Measurements from ENCODE around the gene CHIC2.
A peak's percentile ranks its signal among the peaks of the same experiment; 100 is the strongest.
"Not testable (repeated sequence)": the region's sequence is repeated elsewhere in the genome, so short reads cannot be mapped to it uniquely, and the experiment has no call there.

CHIC2 gene

DNA sequence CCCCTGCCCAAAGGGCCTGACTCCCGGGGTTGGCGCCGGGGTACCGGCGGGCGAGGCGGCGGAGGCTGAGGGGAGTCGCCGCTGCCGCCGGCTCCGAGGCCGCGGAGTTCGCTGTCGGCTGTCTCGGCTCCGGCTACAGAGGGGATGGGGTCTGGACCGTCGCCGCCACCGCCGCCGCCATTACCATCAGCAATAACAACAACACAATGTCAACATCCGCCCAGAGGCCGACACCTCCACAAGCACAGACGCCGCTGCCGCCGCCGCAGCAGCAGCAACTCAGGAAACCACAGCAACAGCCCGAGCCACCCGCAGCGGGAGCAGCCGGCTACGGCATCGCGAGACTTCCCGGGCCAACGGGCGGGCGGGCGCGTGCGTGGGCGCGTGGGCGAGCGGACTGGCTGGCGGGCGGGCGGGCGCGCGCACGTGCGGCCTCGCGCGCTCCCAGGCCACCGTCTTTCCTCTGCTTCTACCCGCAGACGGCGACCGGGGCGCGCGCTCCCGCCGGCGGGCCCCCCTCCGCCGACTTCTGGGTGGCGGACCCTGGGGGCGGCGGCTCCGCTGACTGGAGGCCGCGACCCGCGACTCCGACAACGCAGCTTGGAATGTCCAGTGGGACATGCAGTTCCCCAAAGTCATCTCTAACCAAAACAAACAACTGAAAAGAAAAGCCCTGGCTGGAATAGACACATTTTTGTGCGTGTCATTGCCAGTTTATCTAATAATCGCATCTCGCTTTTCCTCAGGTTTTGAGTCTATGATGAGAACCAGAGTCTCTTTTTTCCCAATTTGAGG lies at the start of gene CHIC2 (continued):
- TF ChIP-seq OSR2 (tag by site-specific recombination; IDR thresholded peaks at IDR 0.05) (0 out of 2 replicates have a peak, but pooled peaks have one; percentile 49), YY2 (tag by site-specific recombination; IDR thresholded peaks at IDR 0.05) (peak; percentile 80), ZNF169 (tag by site-specific recombination; IDR thresholded peaks at IDR 0.05) (no peak), SCRT2 (tag by site-specific recombination; IDR thresholded peaks at IDR 0.05) (peak; percentile 66; the same call in 1 of the 2 replicates), ZNF501 (tag by site-specific recombination; IDR thresholded peaks at IDR 0.05) (peak; percentile 59; the same call in 1 of the 2 replicates)

DNA sequence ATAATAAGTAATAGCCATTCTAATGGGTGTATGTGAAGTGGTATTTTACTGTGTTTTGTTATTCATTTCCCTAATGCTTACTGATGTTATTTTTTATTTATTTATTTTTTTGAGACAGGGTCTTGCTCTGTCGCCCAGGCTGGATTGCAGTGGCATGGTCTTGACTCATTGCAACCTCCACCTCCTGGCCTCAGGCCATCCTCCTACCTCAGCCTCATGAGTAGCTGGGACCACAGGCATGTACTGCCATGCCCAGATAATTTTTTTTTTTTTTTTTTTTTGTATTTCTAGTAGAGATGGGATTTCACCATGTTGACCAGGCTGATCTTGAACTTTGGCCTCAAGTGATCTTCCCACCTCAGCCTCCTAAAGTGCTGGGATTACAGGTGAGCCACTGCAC lies 48.8 kb upstream of the CHIC2 start:
- POLR2A ChIA-PET; CTCF ChIA-PET; H3K36me3 ChIP-seq (ENCODE audit: control insufficient read depth in 2 of 2, insufficient read depth in 1 of 2, low read length in 2 of 2); H3K9me3 ChIP-seq (ENCODE audit: control insufficient read depth, insufficient read depth, low read depth, low read length); H3K4me1 ChIP-seq (ENCODE audit: control insufficient read depth, insufficient read depth, low read length); H3K27ac ChIP-seq (ENCODE audit: extremely low read depth, low read depth, low read length); H3K4me3 ChIP-seq (ENCODE audit: low read depth, low read length): not testable (repeated sequence)

DNA sequence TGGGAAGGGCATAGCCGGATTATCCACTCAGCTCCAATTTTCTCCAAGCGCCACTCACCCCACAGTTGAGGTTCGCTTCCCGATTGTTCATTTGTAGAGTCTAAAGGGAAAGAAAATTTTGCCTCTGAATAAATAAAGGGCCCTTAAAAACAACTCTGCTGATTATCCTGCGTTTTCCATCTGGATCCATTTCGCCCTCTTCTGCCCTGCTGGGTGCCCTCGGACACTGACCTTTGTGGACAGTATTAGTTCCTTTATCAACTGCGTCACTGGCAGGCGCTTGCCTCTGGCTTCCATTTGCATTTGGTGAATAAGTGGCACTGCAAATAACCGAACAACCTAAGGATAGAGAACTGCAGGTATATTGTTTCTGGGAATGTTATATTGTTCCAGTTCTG lies 45.6 kb upstream of the CHIC2 start:
- CTCF ChIA-PET = interaction anchor here (0.7 kb wide), 1 partner anchor 205 kb away, joined by 3 read pairs; no protein-coding TSS in a partner anchor
- TF ChIP-seq ZNF645 (tag by site-specific recombination; IDR thresholded peaks at IDR 0.05) (no peak), BCL11A (tag by site-specific recombination; IDR thresholded peaks at IDR 0.05; ENCODE audit: low read depth) (no peak), HOXD13 (CRISPR knock-in tag; IDR thresholded peaks at IDR 0.05; ENCODE audit: borderline replicate concordance) (no peak), ZNF596 (tag by site-specific recombination; IDR thresholded peaks at IDR 0.05) (no peak), EGR2 (tag by site-specific recombination; IDR thresholded peaks at IDR 0.05; ENCODE audit: low read depth) (no peak), RBAK (tag by site-specific recombination; IDR thresholded peaks at IDR 0.05) (no peak), PRDM4 (tag by site-specific recombination; IDR thresholded peaks at IDR 0.05) (no peak), ZSCAN5A (tag by site-specific recombination; IDR thresholded peaks at IDR 0.05) (no peak), ZNF426 (tag by site-specific recombination; IDR thresholded peaks at IDR 0.05) (no peak), ZNF394 (tag by site-specific recombination; IDR thresholded peaks at IDR 0.05; ENCODE audit: borderline replicate concordance) (no peak), ZNF560 (tag by site-specific recombination; IDR thresholded peaks at IDR 0.05; ENCODE audit: borderline replicate concordance) (no peak), ZNF555 (tag by site-specific recombination; conservative IDR thresholded peaks at IDR 0.05) (no peak), ZNF558 (tag by site-specific recombination; IDR thresholded peaks at IDR 0.05) (no peak), REPIN1 (tag by site-specific recombination; IDR thresholded peaks at IDR 0.05; ENCODE audit: low read depth) (no peak), ZNF202 (tag by site-specific recombination; IDR thresholded peaks at IDR 0.05; ENCODE audit: borderline replicate concordance) (no peak)
- TF ChIP-seq, protein P1, sequence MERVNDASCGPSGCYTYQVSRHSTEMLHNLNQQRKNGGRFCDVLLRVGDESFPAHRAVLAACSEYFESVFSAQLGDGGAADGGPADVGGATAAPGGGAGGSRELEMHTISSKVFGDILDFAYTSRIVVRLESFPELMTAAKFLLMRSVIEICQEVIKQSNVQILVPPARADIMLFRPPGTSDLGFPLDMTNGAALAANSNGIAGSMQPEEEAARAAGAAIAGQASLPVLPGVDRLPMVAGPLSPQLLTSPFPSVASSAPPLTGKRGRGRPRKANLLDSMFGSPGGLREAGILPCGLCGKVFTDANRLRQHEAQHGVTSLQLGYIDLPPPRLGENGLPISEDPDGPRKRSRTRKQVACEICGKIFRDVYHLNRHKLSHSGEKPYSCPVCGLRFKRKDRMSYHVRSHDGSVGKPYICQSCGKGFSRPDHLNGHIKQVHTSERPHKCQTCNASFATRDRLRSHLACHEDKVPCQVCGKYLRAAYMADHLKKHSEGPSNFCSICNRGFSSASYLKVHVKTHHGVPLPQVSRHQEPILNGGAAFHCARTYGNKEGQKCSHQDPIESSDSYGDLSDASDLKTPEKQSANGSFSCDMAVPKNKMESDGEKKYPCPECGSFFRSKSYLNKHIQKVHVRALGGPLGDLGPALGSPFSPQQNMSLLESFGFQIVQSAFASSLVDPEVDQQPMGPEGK (tag by site-specific recombination; IDR thresholded peaks at IDR 0.05) = no peak
- TF ChIP-seq, protein P2, sequence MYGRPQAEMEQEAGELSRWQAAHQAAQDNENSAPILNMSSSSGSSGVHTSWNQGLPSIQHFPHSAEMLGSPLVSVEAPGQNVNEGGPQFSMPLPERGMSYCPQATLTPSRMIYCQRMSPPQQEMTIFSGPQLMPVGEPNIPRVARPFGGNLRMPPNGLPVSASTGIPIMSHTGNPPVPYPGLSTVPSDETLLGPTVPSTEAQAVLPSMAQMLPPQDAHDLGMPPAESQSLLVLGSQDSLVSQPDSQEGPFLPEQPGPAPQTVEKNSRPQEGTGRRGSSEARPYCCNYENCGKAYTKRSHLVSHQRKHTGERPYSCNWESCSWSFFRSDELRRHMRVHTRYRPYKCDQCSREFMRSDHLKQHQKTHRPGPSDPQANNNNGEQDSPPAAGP (tag by site-specific recombination; IDR thresholded peaks at IDR 0.05) = no peak
- TF ChIP-seq, protein P3, sequence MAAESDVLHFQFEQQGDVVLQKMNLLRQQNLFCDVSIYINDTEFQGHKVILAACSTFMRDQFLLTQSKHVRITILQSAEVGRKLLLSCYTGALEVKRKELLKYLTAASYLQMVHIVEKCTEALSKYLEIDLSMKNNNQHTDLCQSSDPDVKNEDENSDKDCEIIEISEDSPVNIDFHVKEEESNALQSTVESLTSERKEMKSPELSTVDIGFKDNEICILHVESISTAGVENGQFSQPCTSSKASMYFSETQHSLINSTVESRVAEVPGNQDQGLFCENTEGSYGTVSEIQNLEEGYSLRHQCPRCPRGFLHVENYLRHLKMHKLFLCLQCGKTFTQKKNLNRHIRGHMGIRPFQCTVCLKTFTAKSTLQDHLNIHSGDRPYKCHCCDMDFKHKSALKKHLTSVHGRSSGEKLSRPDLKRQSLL (tag by site-specific recombination; IDR thresholded peaks at IDR 0.05) = no peak
- POLR2A ChIA-PET = no interaction called here
- H3K4me1 ChIP-seq (ENCODE audit: control insufficient read depth, insufficient read depth, low read length) = no peaks in the 10 kb centered on the region
- H3K9me3 ChIP-seq (ENCODE audit: control insufficient read depth, insufficient read depth, low read depth, low read length) = no peaks in the 10 kb centered on the region
- no peak overlapping the region for H3K27ac ChIP-seq (ENCODE audit: extremely low read depth, low read depth, low read length)
- no peak overlapping the region for H3K4me3 ChIP-seq (ENCODE audit: low read depth, low read length)
- no peaks in the 10 kb centered on the region for H3K36me3 ChIP-seq (ENCODE audit: control insufficient read depth in 2 of 2, insufficient read depth in 1 of 2, low read length in 2 of 2)
